ENCODE measurements around the gene CDYL2. TPM values are rescaled to one million over a fixed set of nuclear protein-coding genes. Genes with fewer than 3 reads are reported as not detected.

The CDYL2 gene, protein sequence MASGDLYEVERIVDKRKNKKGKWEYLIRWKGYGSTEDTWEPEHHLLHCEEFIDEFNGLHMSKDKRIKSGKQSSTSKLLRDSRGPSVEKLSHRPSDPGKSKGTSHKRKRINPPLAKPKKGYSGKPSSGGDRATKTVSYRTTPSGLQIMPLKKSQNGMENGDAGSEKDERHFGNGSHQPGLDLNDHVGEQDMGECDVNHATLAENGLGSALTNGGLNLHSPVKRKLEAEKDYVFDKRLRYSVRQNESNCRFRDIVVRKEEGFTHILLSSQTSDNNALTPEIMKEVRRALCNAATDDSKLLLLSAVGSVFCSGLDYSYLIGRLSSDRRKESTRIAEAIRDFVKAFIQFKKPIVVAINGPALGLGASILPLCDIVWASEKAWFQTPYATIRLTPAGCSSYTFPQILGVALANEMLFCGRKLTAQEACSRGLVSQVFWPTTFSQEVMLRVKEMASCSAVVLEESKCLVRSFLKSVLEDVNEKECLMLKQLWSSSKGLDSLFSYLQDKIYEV
- 1.2 and 1.6 TPM in 2 replicates for polyA plus RNA-seq (2013)

DNA sequence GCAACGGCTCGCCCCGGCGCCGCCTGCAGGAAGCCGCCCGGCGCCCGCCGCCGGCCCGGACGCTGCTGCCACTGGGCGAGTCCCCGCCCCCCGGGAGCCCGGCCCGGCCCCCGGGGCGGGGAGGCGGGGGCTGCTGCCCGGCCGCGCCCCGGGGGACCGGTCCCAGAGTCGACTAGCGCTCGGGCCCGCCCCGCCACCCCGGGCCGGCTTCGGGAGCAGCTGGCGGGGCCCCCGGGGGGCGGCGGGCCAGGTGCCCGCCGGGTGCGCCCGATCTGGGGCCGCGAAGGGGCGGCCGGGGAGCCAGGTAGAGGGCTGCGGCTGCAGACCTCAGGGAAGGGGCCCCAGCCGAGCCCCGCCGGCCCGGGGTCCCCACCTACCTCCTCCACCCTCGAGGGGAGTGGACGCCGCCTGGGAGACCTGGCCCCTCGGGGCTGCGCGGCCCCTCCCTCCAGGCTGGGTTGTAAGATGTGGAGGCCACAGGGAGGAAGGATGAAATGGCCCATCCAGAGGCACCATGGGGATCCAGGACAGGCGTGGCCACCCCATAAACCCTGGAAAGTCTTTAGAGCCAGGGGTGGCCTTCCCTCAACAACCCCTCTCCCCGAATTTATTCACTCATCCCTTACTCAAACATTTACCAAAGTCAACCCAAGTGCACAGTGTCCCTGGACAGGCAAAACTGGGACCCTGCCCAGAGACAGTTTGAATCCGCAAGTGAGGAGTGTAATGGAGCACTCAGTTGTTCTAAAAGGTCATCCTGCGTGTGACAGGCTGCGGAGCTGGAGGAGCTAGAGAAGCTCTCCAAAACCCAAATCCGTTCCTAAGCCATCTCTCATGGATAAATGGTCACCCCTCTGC, at the start of gene CDYL2:
TSS of gene CDYL2 (minus strand) at position 73 of the 858 bp plus-strand sequence. CDS start 425 bp downstream, outside the sequence.
- no peaks in the 10 kb centered on the region for H3K79me2 ChIP-seq (ENCODE audit: control insufficient read depth, insufficient read depth, low read length, poor library complexity)
- no peak within 1 kb of the TSS for H2AK5ac ChIP-seq (ENCODE audit: low read length)
- H3K36me3 ChIP-seq (ENCODE audit: control insufficient read depth in 1 of 2, insufficient read depth in 2 of 2, low read length in 2 of 2) = no peaks in the 10 kb centered on the region
- no peak within 1 kb of the TSS for H4K8ac ChIP-seq (ENCODE audit: low read depth, low read length)
- peak within 1 kb of the TSS; percentile 18 for H2AFZ ChIP-seq (ENCODE audit: insufficient read depth, low read length, poor library complexity)
- no peak within 1 kb of the TSS for H3K27ac ChIP-seq (ENCODE audit: low read depth, low read length)
- DNase-seq = peak; percentile 37 to 66
- H3K18ac ChIP-seq (ENCODE audit: low read length) = no peak within 1 kb of the TSS
- no peak within 1 kb of the TSS for H2BK5ac ChIP-seq (ENCODE audit: low read depth, low read length, poor library complexity)
- H3K27me3 ChIP-seq (ENCODE audit: insufficient read depth, low read length) = peaks cover 5% of the 10 kb centered on the region
- H3K79me1 ChIP-seq (ENCODE audit: low read length) = no peaks in the 10 kb centered on the region
- H3K14ac ChIP-seq (ENCODE audit: low read length) = no peak within 1 kb of the TSS
- no peak within 1 kb of the TSS for H3K23ac ChIP-seq (ENCODE audit: low read length)
- peaks cover 6% of the 10 kb centered on the region for H3K9me3 ChIP-seq (ENCODE audit: insufficient read depth, low read depth, low read length)
- no peak within 1 kb of the TSS for H3K4ac ChIP-seq (ENCODE audit: low read depth, low read length)
- H3K4me1 ChIP-seq (ENCODE audit: control insufficient read depth in 1 of 2, insufficient read depth in 2 of 2, low read length in 2 of 2) = peaks cover 0 to 2% of the 10 kb centered on the region in 2 experiments
- no CpG with 5 or more reads among the region's 63 CpGs for WGBS (ENCODE audit: extremely low coverage, insufficient coverage, insufficient read length)
- H2BK12ac ChIP-seq (ENCODE audit: low read length) = no peak within 1 kb of the TSS
- peak within 1 kb of the TSS; percentile 84 for H3K4me3 ChIP-seq (ENCODE audit: low read depth, low read length)
- peak within 1 kb of the TSS; percentile 93 for H3K4me2 ChIP-seq (ENCODE audit: low read length)
- no peak within 1 kb of the TSS for H4K91ac ChIP-seq (ENCODE audit: low read depth, low read length)
- H2BK120ac ChIP-seq (ENCODE audit: insufficient read depth, low read length, poor library complexity) = no peak within 1 kb of the TSS
- H4K12ac ChIP-seq (ENCODE audit: low read depth, low read length) = no peak within 1 kb of the TSS
- no peak within 1 kb of the TSS for H3K9ac ChIP-seq (ENCODE audit: low read length)

DNA sequence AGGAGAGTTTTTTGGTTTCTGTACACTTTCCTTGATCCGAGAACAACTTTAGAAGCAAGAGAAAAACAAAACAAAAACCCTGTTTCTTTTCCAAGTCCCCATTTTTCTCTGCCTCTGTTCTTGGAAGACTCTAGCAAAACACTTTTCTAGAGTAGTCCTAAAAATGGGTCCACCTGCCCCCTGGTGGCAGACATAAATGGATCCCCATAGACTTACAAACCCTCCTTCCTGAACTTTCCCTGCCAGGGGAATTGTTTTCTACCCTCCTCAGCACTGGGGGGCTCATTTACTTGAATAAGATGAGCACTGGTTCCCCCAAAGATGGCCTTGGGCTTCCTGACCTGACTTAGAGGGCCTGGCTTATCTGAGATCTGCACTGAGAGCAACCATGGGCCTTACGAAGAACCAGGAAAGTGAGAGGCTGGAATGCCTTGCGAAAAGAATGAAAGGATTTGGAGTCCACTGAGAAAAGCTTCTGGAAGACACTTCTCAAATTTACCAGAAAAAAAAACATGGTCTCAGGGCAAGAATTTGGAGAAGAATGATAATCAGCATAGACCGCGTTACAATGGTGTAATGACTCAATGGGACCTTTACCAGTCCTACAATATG, 48.0 kb upstream of the CDYL2 start:
- Histone ChIP-seq H4K91ac (ENCODE audit: low read depth, low read length) (no peak overlapping the region), H4K8ac (ENCODE audit: low read depth, low read length) (no peak overlapping the region), H3K4me2 (ENCODE audit: low read length) (no peak overlapping the region), H3K27ac (ENCODE audit: low read depth, low read length) (no peak overlapping the region), H3K14ac (ENCODE audit: low read length) (no peak overlapping the region), H2BK5ac (ENCODE audit: low read depth, low read length, poor library complexity) (no peak overlapping the region), H3K23ac (ENCODE audit: low read length) (no peak overlapping the region), H3K79me2 (ENCODE audit: control insufficient read depth, insufficient read depth, low read length, poor library complexity) (no peaks in the 10 kb centered on the region), H3K9me3 (ENCODE audit: insufficient read depth, low read depth, low read length) (no peaks in the 10 kb centered on the region), H3K4me3 (ENCODE audit: low read depth, low read length) (no peak overlapping the region), H3K4me1 (ENCODE audit: control insufficient read depth in 1 of 2, insufficient read depth in 2 of 2, low read length in 2 of 2) (no peaks in the 10 kb centered on the region), H2BK12ac (ENCODE audit: low read length) (no peak overlapping the region), H2AK5ac (ENCODE audit: low read length) (no peak overlapping the region), H3K9ac (ENCODE audit: low read length) (no peak overlapping the region), H3K27me3 (ENCODE audit: insufficient read depth, low read length) (no peaks in the 10 kb centered on the region), H2BK120ac (ENCODE audit: insufficient read depth, low read length, poor library complexity) (no peak overlapping the region), H3K4ac (ENCODE audit: low read depth, low read length) (no peak overlapping the region), H2AFZ (ENCODE audit: insufficient read depth, low read length, poor library complexity) (no peak overlapping the region), H3K79me1 (ENCODE audit: low read length) (no peaks in the 10 kb centered on the region), H4K12ac (ENCODE audit: low read depth, low read length) (no peak overlapping the region), H3K36me3 (ENCODE audit: control insufficient read depth in 1 of 2, insufficient read depth in 2 of 2, low read length in 2 of 2) (no peaks in the 10 kb centered on the region), H3K18ac (ENCODE audit: low read length) (no peak overlapping the region)
- WGBS (ENCODE audit: extremely low coverage, insufficient coverage, insufficient read length) = no CpG with 5 or more reads among the region's 5 CpGs
- peak; percentile 28 to 60 for DNase-seq

DNA sequence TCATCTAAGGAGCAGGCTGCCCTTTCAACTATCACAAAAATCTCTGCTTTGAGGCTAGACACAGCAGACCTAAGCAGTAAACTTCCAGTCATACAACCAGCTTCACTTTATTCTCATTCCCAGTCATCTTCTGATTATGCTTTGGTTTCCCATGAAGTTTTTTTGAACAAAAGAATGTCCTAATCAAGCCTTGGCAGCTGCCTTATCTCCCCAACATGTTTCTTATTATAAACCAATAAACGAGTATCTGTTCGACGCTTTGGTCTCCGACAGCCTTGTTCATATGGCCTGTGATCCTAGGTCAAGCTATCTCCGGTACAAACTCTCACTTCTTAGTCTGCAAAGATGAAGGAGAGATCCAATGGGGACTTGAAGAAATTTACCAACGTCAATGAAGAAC, 47.4 kb upstream of the CDYL2 start:
- Histone ChIP-seq H2BK12ac (ENCODE audit: low read length) (no peak overlapping the region), H3K4me2 (ENCODE audit: low read length) (no peak overlapping the region), H3K27me3 (ENCODE audit: insufficient read depth, low read length) (no peaks in the 10 kb centered on the region), H3K4me3 (ENCODE audit: low read depth, low read length) (no peak overlapping the region), H3K14ac (ENCODE audit: low read length) (no peak overlapping the region), H2BK5ac (ENCODE audit: low read depth, low read length, poor library complexity) (no peak overlapping the region), H3K79me2 (ENCODE audit: control insufficient read depth, insufficient read depth, low read length, poor library complexity) (no peaks in the 10 kb centered on the region), H3K27ac (ENCODE audit: low read depth, low read length) (no peak overlapping the region), H3K4me1 (ENCODE audit: control insufficient read depth in 1 of 2, insufficient read depth in 2 of 2, low read length in 2 of 2) (no peaks in the 10 kb centered on the region), H3K79me1 (ENCODE audit: low read length) (no peaks in the 10 kb centered on the region), H4K91ac (ENCODE audit: low read depth, low read length) (no peak overlapping the region), H3K36me3 (ENCODE audit: control insufficient read depth in 1 of 2, insufficient read depth in 2 of 2, low read length in 2 of 2) (no peaks in the 10 kb centered on the region), H2AFZ (ENCODE audit: insufficient read depth, low read length, poor library complexity) (no peak overlapping the region), H4K8ac (ENCODE audit: low read depth, low read length) (no peak overlapping the region), H3K4ac (ENCODE audit: low read depth, low read length) (no peak overlapping the region), H4K12ac (ENCODE audit: low read depth, low read length) (no peak overlapping the region), H2AK5ac (ENCODE audit: low read length) (no peak overlapping the region), H3K9ac (ENCODE audit: low read length) (no peak overlapping the region), H3K9me3 (ENCODE audit: insufficient read depth, low read depth, low read length) (no peaks in the 10 kb centered on the region), H2BK120ac (ENCODE audit: insufficient read depth, low read length, poor library complexity) (no peak overlapping the region), H3K23ac (ENCODE audit: low read length) (no peak overlapping the region), H3K18ac (ENCODE audit: low read length) (no peak overlapping the region)
- WGBS (ENCODE audit: extremely low coverage, insufficient coverage, insufficient read length) = no CpG with 5 or more reads among the region's 6 CpGs
- no peak for DNase-seq

DNA sequence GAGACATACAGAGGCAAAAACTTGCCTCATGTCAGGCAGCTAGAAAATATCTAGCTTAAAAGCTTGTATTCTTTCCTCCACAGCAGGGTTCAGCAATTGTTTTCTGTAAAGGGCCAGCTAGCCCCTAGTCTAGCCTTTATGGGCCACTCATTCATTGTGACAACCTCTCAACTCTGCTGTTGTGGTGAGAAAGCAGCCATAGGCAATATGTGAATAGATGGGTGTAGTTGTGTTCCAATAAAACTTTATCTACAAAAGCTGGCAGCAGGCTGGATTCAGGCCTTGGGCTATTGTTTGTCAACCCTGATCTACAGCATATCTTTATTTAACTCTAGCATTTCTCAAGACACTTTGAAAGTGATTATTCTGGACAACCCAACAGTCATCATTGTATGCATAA, 46.4 kb upstream of the CDYL2 start:
- Histone ChIP-seq H3K79me2 (ENCODE audit: control insufficient read depth, insufficient read depth, low read length, poor library complexity) (no peaks in the 10 kb centered on the region), H3K14ac (ENCODE audit: low read length) (no peak overlapping the region), H3K79me1 (ENCODE audit: low read length) (no peaks in the 10 kb centered on the region)

More for the DNA sequence above, 46.4 kb upstream of the CDYL2 start:
- Histone ChIP-seq H2BK12ac (ENCODE audit: low read length) (no peak overlapping the region), H3K4ac (ENCODE audit: low read depth, low read length) (no peak overlapping the region), H4K91ac (ENCODE audit: low read depth, low read length) (no peak overlapping the region), H3K4me2 (ENCODE audit: low read length) (no peak overlapping the region), H3K27ac (ENCODE audit: low read depth, low read length) (no peak overlapping the region), H4K12ac (ENCODE audit: low read depth, low read length) (no peak overlapping the region), H4K8ac (ENCODE audit: low read depth, low read length) (no peak overlapping the region), H3K4me3 (ENCODE audit: low read depth, low read length) (no peak overlapping the region), H3K4me1 (ENCODE audit: control insufficient read depth in 1 of 2, insufficient read depth in 2 of 2, low read length in 2 of 2) (no peaks in the 10 kb centered on the region), H2AFZ (ENCODE audit: insufficient read depth, low read length, poor library complexity) (no peak overlapping the region), H2AK5ac (ENCODE audit: low read length) (no peak overlapping the region), H3K36me3 (ENCODE audit: control insufficient read depth in 1 of 2, insufficient read depth in 2 of 2, low read length in 2 of 2) (no peaks in the 10 kb centered on the region), H3K18ac (ENCODE audit: low read length) (no peak overlapping the region), H3K9ac (ENCODE audit: low read length) (no peak overlapping the region), H2BK120ac (ENCODE audit: insufficient read depth, low read length, poor library complexity) (no peak overlapping the region), H3K27me3 (ENCODE audit: insufficient read depth, low read length) (no peaks in the 10 kb centered on the region), H2BK5ac (ENCODE audit: low read depth, low read length, poor library complexity) (no peak overlapping the region), H3K9me3 (ENCODE audit: insufficient read depth, low read depth, low read length) (no peaks in the 10 kb centered on the region), H3K23ac (ENCODE audit: low read length) (no peak overlapping the region)
- no peak for DNase-seq
